HG03457 (cell line): Measurements from ENCODE around the gene SNHG17.

Source experiments
- ATAC-seq: cut with Tn5 transposase; IDR thresholded peaks from one replicate; pipeline ENCODE4 v1.9.1; 2021; ENCODE audit warnings: moderate number of reproducible peaks; ENCODE audit not compliant: unreplicated experiment

SNHG17 gene

GRCh38 chr20:38377039-38377685, 58.0 kb downstream of the SNHG17 start:
- ATAC-seq, result no peak

GRCh38 chr20:38373898-38374297, 61.2 kb downstream of the SNHG17 start:
- ATAC-seq, result no peak

- no peak for ATAC-seq
These were observed 61.8 kb downstream of the SNHG17 start for GRCh38 chr20:38373231-38373867.

- ATAC-seq, result no peak
These were observed 62.3 kb downstream of the SNHG17 start for GRCh38 chr20:38372806-38373205.
